Fibroblast of lung (primary cell): ENCODE data around the gene PRKCQ.

Experiments
- EZH2 ChIP-seq: IDR thresholded peaks from 2 replicates; pipeline ENCODE4 v1.5.1; 2012; ENCODE audit warnings: low read length, control low read depth, mild to moderate bottlenecking; ENCODE audit errors: missing control alignments
- TF ChIP-seq, protein P1 (sequence below), 2 donors: IDR thresholded peaks in 1 of 2; conservative IDR thresholded peaks in 1 of 2; 1 replicate in 1 of 2; 2 replicates in 1 of 2; pipeline ENCODE4 v1.5.1; 2011 to 2012; ENCODE audit warnings: low read length in 2 of 2, control low read depth in 1 of 2, inconsistent platforms in 1 of 2, low read depth in 1 of 2, mild to moderate bottlenecking in 1 of 2

DNA sequence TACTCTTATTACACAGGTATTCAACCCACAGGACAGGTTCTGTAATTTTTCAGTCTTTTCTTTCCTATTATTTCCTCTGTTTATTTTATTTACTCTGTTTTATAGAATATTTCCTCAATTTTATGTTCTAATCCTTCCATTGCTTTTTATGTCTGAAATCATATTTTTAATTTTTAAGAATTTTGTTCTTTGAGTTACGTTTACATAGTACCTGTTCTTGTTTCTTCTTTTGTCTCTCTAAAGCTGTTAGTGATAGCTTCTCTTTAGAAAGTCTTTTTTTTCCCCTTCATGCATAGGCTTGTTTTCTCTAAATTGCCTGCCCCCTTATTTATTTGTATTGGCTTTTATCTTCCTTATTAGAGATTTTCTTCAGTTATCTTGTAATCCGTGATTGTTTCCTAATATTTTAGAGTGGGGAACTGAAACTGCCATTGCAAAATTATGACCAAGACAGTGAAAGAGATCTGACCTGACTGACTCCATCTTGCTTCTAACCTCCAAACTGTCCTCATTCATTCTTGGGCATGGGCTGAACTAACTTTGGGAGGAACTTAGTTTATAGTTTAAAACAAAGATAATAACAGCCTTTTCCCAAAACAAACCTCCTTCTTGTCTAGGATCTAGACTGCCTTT lies 189.7 kb downstream of the PRKCQ start:
- TF ChIP-seq, protein P1, sequence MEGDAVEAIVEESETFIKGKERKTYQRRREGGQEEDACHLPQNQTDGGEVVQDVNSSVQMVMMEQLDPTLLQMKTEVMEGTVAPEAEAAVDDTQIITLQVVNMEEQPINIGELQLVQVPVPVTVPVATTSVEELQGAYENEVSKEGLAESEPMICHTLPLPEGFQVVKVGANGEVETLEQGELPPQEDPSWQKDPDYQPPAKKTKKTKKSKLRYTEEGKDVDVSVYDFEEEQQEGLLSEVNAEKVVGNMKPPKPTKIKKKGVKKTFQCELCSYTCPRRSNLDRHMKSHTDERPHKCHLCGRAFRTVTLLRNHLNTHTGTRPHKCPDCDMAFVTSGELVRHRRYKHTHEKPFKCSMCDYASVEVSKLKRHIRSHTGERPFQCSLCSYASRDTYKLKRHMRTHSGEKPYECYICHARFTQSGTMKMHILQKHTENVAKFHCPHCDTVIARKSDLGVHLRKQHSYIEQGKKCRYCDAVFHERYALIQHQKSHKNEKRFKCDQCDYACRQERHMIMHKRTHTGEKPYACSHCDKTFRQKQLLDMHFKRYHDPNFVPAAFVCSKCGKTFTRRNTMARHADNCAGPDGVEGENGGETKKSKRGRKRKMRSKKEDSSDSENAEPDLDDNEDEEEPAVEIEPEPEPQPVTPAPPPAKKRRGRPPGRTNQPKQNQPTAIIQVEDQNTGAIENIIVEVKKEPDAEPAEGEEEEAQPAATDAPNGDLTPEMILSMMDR (conservative IDR thresholded peaks at IDR 0.05 in 1 of 2, IDR thresholded peaks at IDR 0.05 in 1 of 2; ENCODE audit: low read depth in 1 of 2, low read length in 2 of 2): no peak
- TF ChIP-seq EZH2: no peak
